Ascending aorta (tissue), 2 donors: ENCODE data around the gene RABGAP1L. TPM values are rescaled to one million over a fixed set of nuclear protein-coding genes. Genes with fewer than 3 reads are reported as not detected.
"Not testable (repeated sequence)": the region's sequence is repeated elsewhere in the genome, so short reads cannot be mapped to it uniquely, and the experiment has no call there.

Experiments
- DNase-seq, 2 donors: peaks; one replicate each; pipeline ENCODE4 v3.0.0-alpha.2; 2019; ENCODE audit warnings: low spot score in 2 of 2
- H3K27ac ChIP-seq, 2 donors: fragments of 200-600 bp; sonication (generic); one replicate each; pipeline ENCODE4 v1.5.1; 2016 to 2017; ENCODE audit warnings: mild to moderate bottlenecking in 1 of 2
- H3K27me3 ChIP-seq: fragments of 200-600 bp; sonication (generic); one replicate; pipeline ENCODE4 v1.5.1; 2017
- H3K36me3 ChIP-seq, 2 donors: fragments of 200-600 bp; sonication (generic); one replicate each; pipeline ENCODE4 v1.5.1; 2016
- H3K4me1 ChIP-seq, 2 donors: fragments of 200-600 bp; sonication (generic); one replicate each; pipeline ENCODE4 v1.5.1; 2016 to 2017; ENCODE audit warnings: mild to moderate bottlenecking in 1 of 2
- H3K4me3 ChIP-seq, 2 donors: fragments of 200-600 bp; sonication (generic); one replicate each; pipeline ENCODE4 v1.5.1; 2016 to 2017; ENCODE audit warnings: mild to moderate bottlenecking in 1 of 2
- H3K9me3 ChIP-seq, 2 donors: fragments of 200-600 bp; sonication (generic); one replicate each; pipeline ENCODE4 v1.5.1; 2016
- CTCF ChIP-seq, 3 experiments: fragments of 200-600 bp in 2 of 3; fragments of 450-650 bp in 1 of 3; sonication (generic) in 2 of 3; IDR thresholded peaks; one replicate each; pipeline ENCODE4 v1.5.1; 2016 to 2019; ENCODE audit warnings: antibody characterized with exemption in 3 of 3, mild to moderate bottlenecking in 1 of 3, moderate library complexity in 1 of 3
- intact Hi-C: fragments of 100-400 bp; cut with DNase I; formaldehyde crosslinking; loops from one replicate; pipeline ENCODE4 v1.15.1; 2023
- total RNA-seq: library from RNA; depleted of rRNA; stranded (reverse); fragments of >200 nt; gene quantifications from one replicate; pipeline ENCODE4 v1.1.0, GENCODE V29; 2016

Gene RABGAP1L
- total RNA-seq, 1 donor from 2014 or later = 48.4 TPM

DNA sequence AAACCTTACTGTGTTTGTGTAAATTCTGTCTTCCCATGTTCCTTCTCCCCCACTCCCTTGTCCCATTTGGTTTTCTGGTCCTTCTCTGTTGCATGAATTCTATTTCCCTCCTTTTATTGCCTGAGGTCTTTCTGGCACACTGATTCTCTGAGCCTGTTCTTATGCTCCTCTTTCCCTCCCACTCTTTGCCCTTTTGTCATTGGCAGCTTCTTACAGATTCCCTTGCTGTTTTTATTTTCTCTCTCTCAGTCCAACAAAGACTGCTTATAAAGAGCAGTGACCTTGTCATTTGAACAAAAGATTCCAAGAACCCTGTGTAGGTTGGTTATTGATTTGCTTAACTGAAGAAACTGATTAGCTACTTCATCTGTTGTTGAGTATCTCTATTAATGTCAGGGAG lies 338.2 kb downstream of the RABGAP1L start:
- Histone ChIP-seq H3K27ac (no peak overlapping the region), H3K4me1 (no peaks in the 10 kb centered on the region), H3K4me3 (no peak overlapping the region), H3K9me3 (no peaks in the 10 kb centered on the region), H3K27me3 (no peaks in the 10 kb centered on the region), H3K36me3 (no peaks in the 10 kb centered on the region)
- TF ChIP-seq CTCF (IDR thresholded peaks at IDR 0.05) = no peak
- no peak for DNase-seq
- intact Hi-C loops = no loop called here

- intact Hi-C loops, DNase-seq, H3K9me3 ChIP-seq, H3K27ac ChIP-seq, H3K4me1 ChIP-seq, H3K36me3 ChIP-seq, H3K27me3 ChIP-seq, H3K4me3 ChIP-seq: not testable (repeated sequence)
Measured at GRCh38 chr1:174516755-174517154, 357.4 kb downstream of the RABGAP1L start.

DNA sequence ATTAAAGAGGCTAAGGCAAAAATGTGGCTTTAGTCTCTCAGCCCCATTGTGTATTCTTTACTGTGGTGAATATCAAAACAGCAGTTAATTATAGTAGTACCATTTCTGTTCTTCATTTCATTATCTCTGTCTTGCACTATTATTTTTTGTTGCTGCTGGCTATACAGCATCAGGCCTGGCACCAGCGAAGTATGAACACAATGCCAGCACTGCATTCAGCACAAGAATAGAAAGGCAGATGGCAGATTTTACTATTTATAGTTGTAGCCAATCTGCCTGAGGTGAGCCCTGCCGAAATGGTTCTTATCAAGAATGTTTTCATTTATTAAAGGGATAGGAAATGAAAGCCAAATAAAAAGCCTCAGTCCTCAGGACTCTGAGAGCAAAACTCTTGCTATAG lies 360.5 kb downstream of the RABGAP1L start:
- intact Hi-C loops = no loop called here
- Histone ChIP-seq H3K27me3 (no peaks in the 10 kb centered on the region), H3K36me3 (no peaks in the 10 kb centered on the region), H3K9me3 (peaks cover 0 to 7% of the 10 kb centered on the region in 2 donors), H3K4me1 (no peaks in the 10 kb centered on the region), H3K4me3 (no peak overlapping the region), H3K27ac (no peak overlapping the region)
- TF ChIP-seq CTCF (IDR thresholded peaks at IDR 0.05) = no peak
- DNase-seq = no peak

- Histone ChIP-seq H3K4me3 (no peak overlapping the region), H3K36me3 (no peaks in the 10 kb centered on the region), H3K27me3 (no peaks in the 10 kb centered on the region), H3K27ac (no peak overlapping the region), H3K9me3 (peaks cover 5 to 25% of the 10 kb centered on the region in 2 donors), H3K4me1 (no peaks in the 10 kb centered on the region)
- DNase-seq = no peak
- no peak for TF ChIP-seq CTCF (IDR thresholded peaks at IDR 0.05)
- intact Hi-C loops = no loop called here
Measured at GRCh38 chr1:174531751-174532150, 372.4 kb downstream of the RABGAP1L start.

DNA sequence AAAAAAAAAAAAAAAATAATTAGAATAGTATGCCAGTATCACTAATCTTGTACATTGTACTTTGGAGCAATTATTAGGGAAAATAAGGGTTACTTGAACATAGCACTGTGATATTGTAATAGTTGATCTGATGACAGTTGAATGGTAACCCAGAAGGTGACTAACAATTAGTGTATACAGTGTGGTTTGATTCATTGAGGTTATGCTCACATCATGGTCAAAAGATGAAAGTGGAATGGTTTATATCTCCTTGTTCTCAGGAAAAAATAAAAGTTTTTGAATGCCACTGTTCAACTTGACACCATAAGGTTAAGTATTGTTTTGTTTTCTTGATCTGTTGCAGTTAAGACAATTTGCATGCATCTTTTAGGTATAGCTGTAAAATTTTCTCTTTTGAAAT lies 375.5 kb downstream of the RABGAP1L start:
- no peaks in the 10 kb centered on the region for H3K27me3 ChIP-seq
- no peaks in the 10 kb centered on the region for H3K4me1 ChIP-seq
- H3K36me3 ChIP-seq = no peaks in the 10 kb centered on the region
- intact Hi-C loops = no loop called here
- no peak overlapping the region for H3K27ac ChIP-seq
- no peak for DNase-seq
- H3K4me3 ChIP-seq = no peak overlapping the region
- H3K9me3 ChIP-seq = peaks cover 5 to 31% of the 10 kb centered on the region in 2 donors
- no peak for TF ChIP-seq CTCF (IDR thresholded peaks at IDR 0.05)

GRCh38 chr1:174535207-174535606 lies 375.9 kb downstream of the RABGAP1L start:
- no peak for DNase-seq
- H3K36me3 ChIP-seq = no peaks in the 10 kb centered on the region
- H3K4me3 ChIP-seq = no peak overlapping the region
- H3K9me3 ChIP-seq = peaks cover 5 to 31% of the 10 kb centered on the region in 2 donors
- H3K27me3 ChIP-seq = no peaks in the 10 kb centered on the region
- no peaks in the 10 kb centered on the region for H3K4me1 ChIP-seq
- intact Hi-C loops = no loop called here
- no peak for TF ChIP-seq CTCF (IDR thresholded peaks at IDR 0.05)
- no peak overlapping the region for H3K27ac ChIP-seq

GRCh38 chr1:174543421-174543820 lies 384.1 kb downstream of the RABGAP1L start:
- peaks cover 0 to 30% of the 10 kb centered on the region in 2 donors for H3K9me3 ChIP-seq
- H3K27me3 ChIP-seq, intact Hi-C loops, H3K27ac ChIP-seq, H3K4me3 ChIP-seq, H3K4me1 ChIP-seq, DNase-seq, H3K36me3 ChIP-seq: not testable (repeated sequence)
